ENCODE data around the gene SYTL2.

GRCh38 chr11:85803920-85804319, 7.0 kb downstream of the SYTL2 start:
- TF ChIP-seq CTCF (conservative IDR thresholded peaks at IDR 0.05; ENCODE audit: low read depth, low read length) (no peak), EZH2 (IDR thresholded peaks at IDR 0.05; ENCODE audit: low read length, unreplicated experiment) (no peak), EZH2phosphoT487 (IDR thresholded peaks at IDR 0.05; ENCODE audit: borderline replicate concordance, low read length) (no peak)

All from PC-3 (cell line).